NCI-H446 (cell line): Measurements from ENCODE around the gene HMGXB3.

Experiments
- DNase-seq, 2 experiments: peaks; one replicate each; lab custom pipeline; 2025; lab: John Stamatoyannopoulos, UW

HMGXB3 gene

DNA sequence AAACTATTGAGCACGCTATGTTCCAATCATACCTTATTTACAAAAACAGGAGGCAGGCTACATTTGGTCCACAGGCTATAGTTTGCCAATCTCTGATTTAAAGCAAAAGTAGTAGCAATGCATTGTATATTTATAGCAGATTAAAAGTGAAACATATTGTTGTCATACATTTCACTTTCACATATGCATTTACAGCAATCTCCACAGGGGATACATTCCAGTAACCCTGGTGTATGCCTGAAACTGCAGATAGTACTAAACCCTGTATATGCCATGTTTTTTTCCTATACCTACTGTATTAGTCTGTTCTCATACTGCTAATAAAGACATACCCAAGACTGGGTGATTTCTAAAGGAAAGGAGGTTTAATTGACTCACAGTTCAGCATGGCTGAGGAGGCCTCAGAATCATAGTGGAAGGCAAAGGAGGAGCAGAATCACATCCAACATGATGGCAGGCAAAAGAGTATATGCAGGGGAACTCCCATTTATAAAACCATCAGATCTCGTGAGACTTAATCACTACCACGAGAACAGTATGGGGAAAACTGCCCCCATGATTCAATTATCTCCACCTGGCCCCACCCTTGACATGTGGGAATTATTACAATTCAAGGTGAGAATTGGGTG, 91.7 kb downstream of the HMGXB3 start:
- no peak for DNase-seq

DNA sequence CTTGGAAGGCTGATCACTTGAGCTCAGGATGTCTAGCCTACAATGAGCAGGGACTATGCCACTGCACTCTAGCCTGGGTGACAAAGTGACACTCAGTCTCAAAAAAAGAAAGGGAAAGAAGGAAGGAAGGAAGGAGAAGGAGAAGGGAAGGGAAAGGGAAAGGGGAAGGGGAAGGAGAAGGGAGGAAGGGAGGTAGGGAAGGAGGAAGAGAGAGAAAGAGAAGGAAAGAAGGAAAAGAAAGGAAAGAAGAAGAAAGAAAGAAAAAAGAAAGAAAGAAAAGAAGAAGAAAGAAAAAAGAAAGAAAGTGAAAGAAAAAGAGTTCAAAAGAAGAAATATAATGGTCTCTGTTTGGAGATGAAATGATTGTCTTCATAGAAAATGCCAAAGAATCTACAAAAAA, 96.6 kb downstream of the HMGXB3 start:
- DNase-seq = no peak

DNA sequence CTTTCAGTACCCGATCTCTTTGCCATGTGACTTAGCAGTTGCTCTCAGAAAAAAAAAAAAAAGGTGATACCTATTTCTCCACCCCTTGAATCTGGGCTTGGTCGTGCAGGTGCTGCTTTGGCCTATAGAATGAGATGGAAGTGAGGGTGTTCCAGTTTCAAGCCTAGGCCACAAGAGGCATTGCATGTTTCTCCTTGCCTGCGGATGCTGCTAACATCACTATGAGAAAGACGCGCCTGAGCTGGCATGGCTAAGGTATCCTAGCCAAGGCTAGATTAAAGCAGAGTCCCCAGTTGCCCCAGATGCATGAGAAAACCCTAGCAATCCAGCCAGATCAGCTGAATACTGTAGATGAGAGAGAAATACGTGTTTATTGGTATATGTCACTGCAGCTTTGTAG, 100.5 kb downstream of the HMGXB3 start:
- DNase-seq = no peak
